Psoas muscle (tissue), 7 donors: Measurements from ENCODE around the gene DTL. TPM values are rescaled to one million over a fixed set of nuclear protein-coding genes. Genes with fewer than 3 reads are reported as not detected.

Experiments used
- polyA plus RNA-seq, 3 donors: library from polyadenylated mRNA; stranded (reverse); fragments of 200-250 nt; gene quantifications; one replicate each; pipeline ENCODE4 v1.2.3, GENCODE V29; 2013
- total RNA-seq, 4 donors: library from RNA; stranded (reverse); fragmentation: NEBNext Ultra II Directional in 2 of 4; extraction: Animal tissue kit (Norgen Biotek cat#: 25700) in 2 of 4; gene quantifications; one replicate each; pipeline versions ENCODE4 v1.2.1 to v1.2.4, GENCODE V29; 2021 to 2023
- donor health status: healthy with polysubstance abuse.
- donor health status: DM: no; HTN: no; CAD: no; lungs with moderate emphysema.
- donor health status: Bipolar disorder and iron deficiency.
- donor health status: healthy.
- donor health status: DM: no; HTN: no; CAD: no.
- donor health status: DM: no; HTN: no; CAD: no.
- donor health status: DM: yes; HTN: yes; CAD: no.

DTL gene
- total and polyA plus RNA-seq, 7 donors: 0.12 to 0.72 (median 0.19) TPM

Other genes starting within 250 kb of the DTL start
- gene LPGAT1, start 205.0 kb upstream of the DTL start, total RNA-seq: 10 to 100 TPM; 19.3 to 26.2 (median 21.7) TPM
- gene LPGAT1, start 205.0 kb upstream of the DTL start, polyA plus RNA-seq: 10 to 100 TPM in 1 of 3 donors, 1 to 10 TPM in 2; 6.2 to 12.3 (median 6.8) TPM
- gene INTS7, start 191 bp upstream of the DTL start, total RNA-seq: 1 to 10 TPM; 6.2 to 8.1 (median 7.5) TPM
- 10 to 100 TPM in 1 of 3 donors, 1 to 10 TPM in 2; 4.4 to 12.7 (median 9.2) TPM for gene INTS7, start 191 bp upstream of the DTL start, polyA plus RNA-seq
- gene PPP2R5A, start 249.7 kb downstream of the DTL start, total RNA-seq: 10 to 100 TPM; 28.5 to 55.1 (median 32.0) TPM
- 10 to 100 TPM; 27.7 to 46.5 (median 28.1) TPM for gene PPP2R5A, start 249.7 kb downstream of the DTL start, polyA plus RNA-seq